Stomach (tissue), 9 donors: ENCODE measurements around the gene TSHZ1. TPM values are rescaled to one million over a fixed set of nuclear protein-coding genes. Genes with fewer than 3 reads are reported as not detected.

Experiments
- DNase-seq, 2 donors: peaks; one replicate each; pipeline versions ENCODE4 v3.0.0 to v3.0.0-alpha.2; 2013 to 2019
- H3K27ac ChIP-seq, 5 donors: fragments of 200-600 bp in 4 of 5; sonication (generic) in 4 of 5; one replicate each; pipeline ENCODE4 v1.5.1; 2013 to 2019; ENCODE audit warnings: mild to moderate bottlenecking in 1 of 5, moderate library complexity in 1 of 5
- H3K27me3 ChIP-seq, 3 donors: fragments of 200-600 bp; sonication (generic); one replicate each; pipeline ENCODE4 v1.5.1; 2017 to 2019; ENCODE audit warnings: mixed run types in 1 of 3
- H3K36me3 ChIP-seq, 4 donors: fragments of 200-600 bp; sonication (generic); 1 replicate in 3 of 4; 2 replicates in 1 of 4; pipeline ENCODE4 v1.5.1; 2016 to 2019
- H3K4me1 ChIP-seq, 4 donors: fragments of 200-600 bp; sonication (generic); one replicate each; pipeline ENCODE4 v1.5.1; 2016 to 2019
- H3K4me3 ChIP-seq, 4 donors: fragments of 200-600 bp; sonication (generic) in 3 of 4; one replicate each; pipeline ENCODE4 v1.5.1; 2016 to 2019; ENCODE audit warnings: mild to moderate bottlenecking in 1 of 4
- H3K9me3 ChIP-seq, 4 donors: fragments of 200-600 bp; sonication (generic); one replicate each; pipeline ENCODE4 v1.5.1; 2016 to 2019
- EP300 ChIP-seq: sonication (generic); formaldehyde crosslinking; IDR thresholded peaks from one replicate; pipeline ENCODE4 v1.6.1; 2017; ENCODE audit warnings: antibody characterized with exemption
- POLR2A ChIP-seq, 4 donors: fragments of 450-650 bp; IDR thresholded peaks; one replicate each; pipeline ENCODE4 v1.6.1; 2016; ENCODE audit warnings: antibody characterized with exemption in 4 of 4, control low read depth in 2 of 4, mild to moderate bottlenecking in 1 of 4, moderate library complexity in 1 of 4
- POLR2AphosphoS5 ChIP-seq, 3 donors: sonication (generic); formaldehyde crosslinking; IDR thresholded peaks; one replicate each; pipeline ENCODE4 v1.6.1; 2016; ENCODE audit warnings: antibody characterized with exemption in 3 of 3
- WGBS, 5 donors: extraction: QIAGEN DNeasy Blood & Tissue Kit in 3 of 5; methylation state at CpG; one replicate each; pipeline versions ENCODE4 v1.1.5 to v1.1.7; 2013 to 2018; 5-methylcytosine and 5-hydroxymethylcytosine counted together
- intact Hi-C: fragments of 100-400 bp; cut with DNase I; formaldehyde crosslinking; loops from one replicate; pipeline ENCODE4 v1.15.1; 2023; ENCODE audit warnings: low total_unique reads
- polyA plus RNA-seq, 3 donors: library from polyadenylated mRNA; stranded (reverse); fragments of 200-250 nt; gene quantifications; one replicate each; pipeline ENCODE4 v1.2.3, GENCODE V29; 2013
- total RNA-seq, 5 donors: library from RNA; depleted of rRNA; stranded (reverse); fragments of >200 nt; gene quantifications; one replicate each; pipeline versions ENCODE4 v1.1.0 to v1.2.3, GENCODE V29; 2014 to 2016
- TF ChIP-seq, protein P1 (sequence below), 7 experiments: fragments of 450-650 bp in 4 of 7; fragments of 200-600 bp in 3 of 7; sonication (generic) in 3 of 7; IDR thresholded peaks; one replicate each; pipeline ENCODE4 v1.5.1; 2016 to 2019; ENCODE audit warnings: antibody characterized with exemption in 7 of 7, control low read depth in 2 of 7, mild to moderate bottlenecking in 1 of 7
- donor health status: healthy with polysubstance abuse.
- donor health status: Bipolar disorder and iron deficiency.
- donor health status: healthy.

The TSHZ1 gene
- total and polyA plus RNA-seq, 8 donors = 4.2 to 21.0 (median 8.2) TPM

DNA sequence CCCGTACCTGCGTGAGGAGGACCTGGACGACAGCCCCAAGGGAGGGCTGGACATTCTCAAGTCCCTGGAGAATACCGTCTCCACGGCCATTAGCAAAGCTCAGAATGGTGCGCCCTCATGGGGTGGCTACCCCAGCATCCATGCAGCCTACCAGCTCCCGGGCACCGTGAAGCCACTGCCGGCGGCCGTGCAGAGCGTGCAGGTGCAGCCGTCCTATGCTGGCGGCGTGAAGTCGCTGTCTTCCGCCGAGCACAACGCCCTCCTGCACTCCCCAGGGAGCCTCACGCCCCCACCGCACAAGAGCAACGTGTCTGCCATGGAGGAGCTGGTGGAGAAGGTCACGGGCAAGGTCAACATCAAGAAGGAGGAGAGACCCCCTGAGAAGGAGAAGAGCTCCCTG, 76.4 kb downstream of the TSHZ1 start:
- H3K27me3 ChIP-seq = no peaks in the 10 kb centered on the region
- intact Hi-C loops = no loop called here
- H3K4me3 ChIP-seq = no peak overlapping the region
- H3K9me3 ChIP-seq = no peaks in the 10 kb centered on the region
- 95 to 100% (median 98%) methylated on average over 16 to 23 of the region's 23 CpGs for WGBS, 5 donors
- no peak overlapping the region for H3K27ac ChIP-seq
- TF ChIP-seq EP300 = no peak
- TF ChIP-seq POLR2AphosphoS5 (IDR thresholded peaks at IDR 0.05) = no peak
- TF ChIP-seq, protein P1, sequence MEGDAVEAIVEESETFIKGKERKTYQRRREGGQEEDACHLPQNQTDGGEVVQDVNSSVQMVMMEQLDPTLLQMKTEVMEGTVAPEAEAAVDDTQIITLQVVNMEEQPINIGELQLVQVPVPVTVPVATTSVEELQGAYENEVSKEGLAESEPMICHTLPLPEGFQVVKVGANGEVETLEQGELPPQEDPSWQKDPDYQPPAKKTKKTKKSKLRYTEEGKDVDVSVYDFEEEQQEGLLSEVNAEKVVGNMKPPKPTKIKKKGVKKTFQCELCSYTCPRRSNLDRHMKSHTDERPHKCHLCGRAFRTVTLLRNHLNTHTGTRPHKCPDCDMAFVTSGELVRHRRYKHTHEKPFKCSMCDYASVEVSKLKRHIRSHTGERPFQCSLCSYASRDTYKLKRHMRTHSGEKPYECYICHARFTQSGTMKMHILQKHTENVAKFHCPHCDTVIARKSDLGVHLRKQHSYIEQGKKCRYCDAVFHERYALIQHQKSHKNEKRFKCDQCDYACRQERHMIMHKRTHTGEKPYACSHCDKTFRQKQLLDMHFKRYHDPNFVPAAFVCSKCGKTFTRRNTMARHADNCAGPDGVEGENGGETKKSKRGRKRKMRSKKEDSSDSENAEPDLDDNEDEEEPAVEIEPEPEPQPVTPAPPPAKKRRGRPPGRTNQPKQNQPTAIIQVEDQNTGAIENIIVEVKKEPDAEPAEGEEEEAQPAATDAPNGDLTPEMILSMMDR (IDR thresholded peaks at IDR 0.05) = no peak
- no peak for TF ChIP-seq POLR2A (IDR thresholded peaks at IDR 0.05)
- H3K36me3 ChIP-seq = peaks cover 22 to 50% (median 37%) of the 10 kb centered on the region in 4 donors
- H3K4me1 ChIP-seq = no peaks in the 10 kb centered on the region
- no peak for DNase-seq

DNA sequence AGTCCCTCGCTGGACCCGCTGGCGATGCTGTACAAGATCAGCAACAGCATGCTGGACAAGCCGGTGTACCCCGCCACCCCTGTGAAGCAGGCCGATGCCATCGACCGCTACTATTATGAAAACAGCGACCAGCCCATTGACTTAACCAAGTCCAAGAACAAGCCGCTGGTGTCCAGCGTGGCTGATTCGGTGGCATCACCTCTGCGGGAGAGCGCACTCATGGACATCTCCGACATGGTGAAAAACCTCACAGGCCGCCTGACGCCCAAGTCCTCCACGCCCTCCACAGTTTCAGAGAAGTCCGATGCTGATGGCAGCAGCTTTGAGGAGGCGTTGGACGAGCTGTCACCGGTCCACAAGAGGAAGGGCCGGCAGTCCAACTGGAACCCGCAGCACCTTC, 77.1 kb downstream of the TSHZ1 start:
- H3K9me3 ChIP-seq = no peaks in the 10 kb centered on the region
- H3K27ac ChIP-seq = no peak overlapping the region
- 97 to 99% (median 98%) methylated on average over 18 to 24 of the region's 24 CpGs for WGBS, 5 donors
- TF ChIP-seq, protein P1 (IDR thresholded peaks at IDR 0.05) = no peak
- TF ChIP-seq EP300 (no peak), POLR2A (IDR thresholded peaks at IDR 0.05) (no peak), POLR2AphosphoS5 (IDR thresholded peaks at IDR 0.05) (no peak)
- peaks cover 22 to 47% (median 37%) of the 10 kb centered on the region in 4 donors for H3K36me3 ChIP-seq
- no peaks in the 10 kb centered on the region for H3K4me1 ChIP-seq
- no peak for DNase-seq
- no peaks in the 10 kb centered on the region for H3K27me3 ChIP-seq
- intact Hi-C loops = no loop called here
- no peak overlapping the region for H3K4me3 ChIP-seq

DNA sequence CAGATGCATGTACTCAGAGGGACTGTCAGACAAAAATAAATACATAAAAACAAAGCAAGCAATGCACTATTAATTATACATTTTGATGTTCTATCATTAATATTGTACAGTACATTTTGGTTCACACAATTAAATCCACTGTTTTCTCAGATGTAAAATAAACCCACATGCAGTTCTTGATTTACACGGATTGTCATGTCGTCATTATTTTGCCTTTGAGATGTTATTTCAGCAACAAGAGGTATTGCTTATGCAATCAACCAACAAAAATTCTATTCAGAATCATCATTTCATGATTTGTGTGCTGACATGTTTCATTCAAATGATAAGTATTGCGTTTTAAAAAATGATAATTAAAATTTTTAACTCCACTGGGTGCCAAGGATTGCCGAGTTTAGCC, 79.2 kb downstream of the TSHZ1 start:
- H3K27me3 ChIP-seq = no peaks in the 10 kb centered on the region
- intact Hi-C loops = no loop called here
- no peak overlapping the region for H3K27ac ChIP-seq
- H3K36me3 ChIP-seq = peaks cover 22 to 40% (median 36%) of the 10 kb centered on the region in 4 donors
- DNase-seq = no peak
- WGBS, 5 donors = 86 to 95% (median 89%) methylated on average over 4 of the region's 4 CpGs
- TF ChIP-seq EP300 (no peak), POLR2A (IDR thresholded peaks at IDR 0.05) (no peak), POLR2AphosphoS5 (IDR thresholded peaks at IDR 0.05) (no peak)
- TF ChIP-seq, protein P1 (IDR thresholded peaks at IDR 0.05) = no peak
- H3K9me3 ChIP-seq = no peaks in the 10 kb centered on the region
- no peaks in the 10 kb centered on the region for H3K4me1 ChIP-seq
- H3K4me3 ChIP-seq = no peak overlapping the region

DNA sequence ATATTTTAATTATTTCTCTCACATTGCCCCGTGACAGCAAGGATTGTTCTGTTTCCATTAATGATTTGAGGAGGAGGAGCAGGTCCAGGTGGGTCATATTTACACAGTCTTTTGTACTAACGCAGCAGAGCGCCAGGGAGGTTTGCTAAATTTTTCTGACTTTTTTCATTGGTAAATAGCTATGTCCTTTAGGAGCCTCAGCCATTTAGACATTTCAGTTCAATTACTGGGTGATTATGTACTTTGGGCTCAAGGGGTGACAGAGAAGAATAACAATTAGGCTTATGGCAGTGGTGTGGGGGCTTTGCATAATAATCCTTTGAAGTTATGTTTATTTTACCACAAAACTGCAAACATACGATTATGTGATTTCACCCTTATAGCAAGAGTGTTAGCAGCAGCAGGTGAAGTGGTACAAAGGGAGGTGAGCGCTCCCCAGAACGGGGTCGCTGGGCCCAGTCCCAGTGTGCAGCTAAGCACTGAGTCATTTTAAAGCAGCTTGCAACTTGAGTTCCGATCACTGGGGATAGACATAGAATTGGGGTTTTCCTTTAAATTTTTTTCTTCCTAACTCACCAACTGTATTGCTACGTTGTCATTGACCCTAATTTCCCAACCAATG, 80.3 kb downstream of the TSHZ1 start:
- TF ChIP-seq, protein P1 (IDR thresholded peaks at IDR 0.05) = no peak
- no peak for TF ChIP-seq POLR2A (IDR thresholded peaks at IDR 0.05)
- TF ChIP-seq EP300 = no peak
- TF ChIP-seq POLR2AphosphoS5 (IDR thresholded peaks at IDR 0.05) = no peak
- no peaks in the 10 kb centered on the region for H3K9me3 ChIP-seq
- DNase-seq = no peak
- H3K4me1 ChIP-seq = no peaks in the 10 kb centered on the region
- H3K27ac ChIP-seq = no peak overlapping the region
- intact Hi-C loops = no loop called here
- no peaks in the 10 kb centered on the region for H3K27me3 ChIP-seq
- peaks cover 21 to 31% (median 26%) of the 10 kb centered on the region in 4 donors for H3K36me3 ChIP-seq
- no peak overlapping the region for H3K4me3 ChIP-seq
- WGBS, 5 donors = 52 to 75% (median 63%) methylated on average over 9 of the region's 9 CpGs
